ENCODE measurements around the gene NR5A2.

NR5A2 gene

GRCh38 chr1:200179781-200180160 lies 152.3 kb downstream of the NR5A2 start:
- no peaks in the 10 kb centered on the region for H3K79me2 ChIP-seq (ENCODE audit: insufficient read depth, low read length)
- H3K9me2 ChIP-seq (replicated peaks; ENCODE audit: low read depth, low read length) = no peaks in the 10 kb centered on the region
- no peak overlapping the region for H3K4me2 ChIP-seq (ENCODE audit: low read depth, low read length, poor library complexity, severe bottlenecking)
- H3K4me3 ChIP-seq (ENCODE audit: low read length, poor library complexity, severe bottlenecking) = no peak overlapping the region
- no peak for TF ChIP-seq CTCF (conservative IDR thresholded peaks at IDR 0.05; ENCODE audit: low read length)
- no peak for TF ChIP-seq EZH2phosphoT487 (IDR thresholded peaks at IDR 0.05; ENCODE audit: borderline replicate concordance)
- H4K20me1 ChIP-seq (ENCODE audit: insufficient read depth, low read length, poor library complexity, severe bottlenecking) = no peaks in the 10 kb centered on the region
- H3K9ac ChIP-seq (ENCODE audit: low read depth, low read length, poor library complexity, severe bottlenecking) = no peak overlapping the region
- no peaks in the 10 kb centered on the region for H3K36me3 ChIP-seq (ENCODE audit: insufficient read depth, low read length)
- H3K4me1 ChIP-seq (ENCODE audit: insufficient read depth, low read length, poor library complexity, severe bottlenecking) = peaks cover 2% of the 10 kb centered on the region
- no peak overlapping the region for H2AFZ ChIP-seq (ENCODE audit: low read length)
- no peaks in the 10 kb centered on the region for H3F3A ChIP-seq (ENCODE audit: low read depth)
- H3K9me3 ChIP-seq (ENCODE audit: insufficient read depth, low read depth, low read length) = no peaks in the 10 kb centered on the region
- no peaks in the 10 kb centered on the region for H3K27me3 ChIP-seq (ENCODE audit: insufficient read depth, low read length, poor library complexity, severe bottlenecking)

GRCh38 chr1:200180821-200181220 lies 153.3 kb downstream of the NR5A2 start:
- H3K4me1 ChIP-seq (ENCODE audit: insufficient read depth, low read length, poor library complexity, severe bottlenecking) = no peaks in the 10 kb centered on the region
- H2AFZ ChIP-seq (ENCODE audit: low read length) = no peak overlapping the region

GRCh38 chr1:200181861-200182260 lies 154.4 kb downstream of the NR5A2 start:
- Histone ChIP-seq H3K4me2 (ENCODE audit: low read depth, low read length, poor library complexity, severe bottlenecking) (no peak overlapping the region), H3F3A (ENCODE audit: low read depth) (no peaks in the 10 kb centered on the region), H3K4me3 (ENCODE audit: low read length, poor library complexity, severe bottlenecking) (no peak overlapping the region), H3K36me3 (ENCODE audit: insufficient read depth, low read length) (no peaks in the 10 kb centered on the region), H3K79me2 (ENCODE audit: insufficient read depth, low read length) (no peaks in the 10 kb centered on the region), H3K9me2 (replicated peaks; ENCODE audit: low read depth, low read length) (no peaks in the 10 kb centered on the region), H3K4me1 (ENCODE audit: insufficient read depth, low read length, poor library complexity, severe bottlenecking) (no peaks in the 10 kb centered on the region), H3K9me3 (ENCODE audit: insufficient read depth, low read depth, low read length) (no peaks in the 10 kb centered on the region), H3K9ac (ENCODE audit: low read depth, low read length, poor library complexity, severe bottlenecking) (no peak overlapping the region), H2AFZ (ENCODE audit: low read length) (no peak overlapping the region), H4K20me1 (ENCODE audit: insufficient read depth, low read length, poor library complexity, severe bottlenecking) (no peaks in the 10 kb centered on the region), H3K27me3 (ENCODE audit: insufficient read depth, low read length, poor library complexity, severe bottlenecking) (no peaks in the 10 kb centered on the region)
- TF ChIP-seq CTCF (conservative IDR thresholded peaks at IDR 0.05; ENCODE audit: low read length) (no peak), EZH2phosphoT487 (IDR thresholded peaks at IDR 0.05; ENCODE audit: borderline replicate concordance) (no peak)

More at GRCh38 chr1:200180821-200181220, 153.3 kb downstream of the NR5A2 start:
- no peak for TF ChIP-seq EZH2phosphoT487 (IDR thresholded peaks at IDR 0.05; ENCODE audit: borderline replicate concordance)
- TF ChIP-seq CTCF (conservative IDR thresholded peaks at IDR 0.05; ENCODE audit: low read length) = peak; percentile 20
- H3K36me3 ChIP-seq (ENCODE audit: insufficient read depth, low read length) = no peaks in the 10 kb centered on the region
- H3F3A ChIP-seq (ENCODE audit: low read depth) = no peaks in the 10 kb centered on the region
- H3K9ac ChIP-seq (ENCODE audit: low read depth, low read length, poor library complexity, severe bottlenecking) = no peak overlapping the region
- no peak overlapping the region for H3K4me2 ChIP-seq (ENCODE audit: low read depth, low read length, poor library complexity, severe bottlenecking)
- H4K20me1 ChIP-seq (ENCODE audit: insufficient read depth, low read length, poor library complexity, severe bottlenecking) = no peaks in the 10 kb centered on the region
- H3K4me3 ChIP-seq (ENCODE audit: low read length, poor library complexity, severe bottlenecking) = no peak overlapping the region
- H3K9me2 ChIP-seq (replicated peaks; ENCODE audit: low read depth, low read length) = no peaks in the 10 kb centered on the region
- H3K27me3 ChIP-seq (ENCODE audit: insufficient read depth, low read length, poor library complexity, severe bottlenecking) = no peaks in the 10 kb centered on the region
- no peaks in the 10 kb centered on the region for H3K9me3 ChIP-seq (ENCODE audit: insufficient read depth, low read depth, low read length)
- H3K79me2 ChIP-seq (ENCODE audit: insufficient read depth, low read length) = no peaks in the 10 kb centered on the region
